CD4-positive, alpha-beta T cell treated with Interleukin-17A for 1 hour (primary cell): ENCODE results near the gene IL17RC.
"Not testable (repeated sequence)": the region's sequence is repeated elsewhere in the genome, so short reads cannot be mapped to it uniquely, and the experiment has no call there.

Experiments
- DNase-seq: peaks from one replicate; pipeline ENCODE4 v3.0.0-alpha.2; 2020

Gene IL17RC

GRCh38 chr3:9896755-9897407 lies 20.0 kb upstream of the IL17RC start:
- not testable (repeated sequence) for DNase-seq

GRCh38 chr3:9897408-9898372 lies 19.2 kb upstream of the IL17RC start:
- DNase-seq = no peak

GRCh38 chr3:9898467-9899241 lies 18.2 kb upstream of the IL17RC start:
- DNase-seq = no peak

DNA sequence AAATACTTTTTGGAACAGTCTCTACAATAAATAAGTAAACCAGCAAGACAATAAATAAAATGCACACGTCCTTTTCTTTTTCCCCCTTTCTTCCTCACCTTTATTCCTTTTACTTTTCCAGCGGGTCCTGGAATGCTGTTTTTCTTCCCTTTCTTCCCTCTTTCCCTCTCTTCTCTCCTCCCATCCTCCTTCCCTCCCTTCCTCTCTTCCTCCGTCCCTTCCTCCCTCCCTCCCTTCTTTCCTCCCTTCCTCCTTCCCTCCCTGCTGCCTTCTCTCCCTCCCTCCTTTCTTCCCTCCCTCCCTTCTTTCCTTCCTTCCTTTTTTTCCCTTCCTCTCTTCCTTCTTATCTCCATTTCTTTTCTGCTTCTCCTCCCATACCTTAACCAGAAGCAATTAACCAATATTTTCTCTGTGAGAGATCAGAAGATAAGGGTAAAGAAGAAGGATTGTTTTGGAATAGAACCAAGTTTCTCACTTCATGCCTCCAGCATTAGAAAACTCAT lies 17.6 kb upstream of the IL17RC start:
- no peak for DNase-seq

GRCh38 chr3:9900965-9901415 lies 15.9 kb upstream of the IL17RC start:
- not testable (repeated sequence) for DNase-seq

- peak; percentile 53 for DNase-seq
Observed at GRCh38 chr3:9901967-9902366, 14.9 kb upstream of the IL17RC start.

DNA sequence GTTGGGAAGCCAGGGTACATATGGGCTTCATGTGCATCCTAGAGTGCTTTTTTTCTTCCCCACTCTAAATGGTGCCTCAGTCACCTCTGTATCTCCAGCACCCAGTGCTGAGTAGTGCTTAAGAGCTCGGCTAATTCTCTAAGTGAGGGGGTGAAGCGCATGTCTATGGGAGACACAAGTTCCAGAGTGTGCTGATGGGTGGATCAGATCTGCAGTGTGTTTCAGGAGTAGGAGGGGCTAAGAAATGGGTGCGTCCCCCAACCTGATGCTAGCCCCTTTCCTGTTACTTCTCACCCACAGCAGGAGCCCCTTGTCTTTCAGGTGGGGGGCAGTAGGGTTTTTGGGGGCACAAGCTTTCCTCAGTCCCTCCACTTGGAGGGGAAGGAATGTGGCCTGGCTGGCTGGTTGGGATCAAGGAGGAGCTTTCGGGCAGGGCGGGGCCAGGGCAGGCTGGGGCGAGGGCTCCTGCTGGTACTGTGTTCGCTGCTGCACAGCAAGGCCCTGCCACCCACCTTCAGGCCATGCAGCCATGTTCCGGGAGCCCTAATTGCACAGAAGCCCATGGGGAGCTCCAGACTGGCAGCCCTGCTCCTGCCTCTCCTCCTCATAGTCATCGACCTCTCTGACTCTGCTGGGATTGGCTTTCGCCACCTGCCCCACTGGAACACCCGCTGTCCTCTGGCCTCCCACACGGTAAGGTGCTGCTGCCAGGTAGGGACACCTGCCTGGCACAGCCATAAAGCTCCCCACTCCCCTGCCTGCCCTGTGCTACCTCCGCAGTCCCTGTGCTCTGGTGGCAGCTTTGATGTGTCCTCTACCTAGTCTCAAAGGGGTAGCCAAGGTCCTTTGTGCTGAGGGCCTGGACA lies 14.3 kb upstream of the IL17RC start, which contains the start of gene IL17RE:
Gene IL17RE, plus strand, starts transcription at position 477 of the 866 bp plus-strand sequence. Its CDS starts 85 bp downstream, at position 562.
- no peak for DNase-seq

DNA sequence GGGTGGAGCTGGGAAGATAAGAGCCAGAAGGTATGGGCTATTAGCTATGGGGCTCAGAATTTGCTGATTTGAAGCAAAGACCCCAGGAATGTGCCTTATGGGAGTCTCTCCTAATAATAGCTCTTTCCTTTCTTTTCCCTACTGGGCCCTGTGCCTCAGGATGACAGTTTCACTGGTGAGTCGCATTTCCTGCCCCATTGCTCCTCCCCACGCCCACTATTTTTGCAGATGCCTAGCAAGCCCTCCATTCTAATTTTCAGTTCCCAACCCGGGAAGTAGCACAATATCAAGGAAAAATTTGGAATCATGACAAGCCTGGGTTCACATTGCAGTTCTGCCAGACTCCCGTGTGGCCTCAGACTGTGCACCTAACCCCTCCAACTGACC lies 13.7 kb upstream of the IL17RC start:
- no peak for DNase-seq

DNA sequence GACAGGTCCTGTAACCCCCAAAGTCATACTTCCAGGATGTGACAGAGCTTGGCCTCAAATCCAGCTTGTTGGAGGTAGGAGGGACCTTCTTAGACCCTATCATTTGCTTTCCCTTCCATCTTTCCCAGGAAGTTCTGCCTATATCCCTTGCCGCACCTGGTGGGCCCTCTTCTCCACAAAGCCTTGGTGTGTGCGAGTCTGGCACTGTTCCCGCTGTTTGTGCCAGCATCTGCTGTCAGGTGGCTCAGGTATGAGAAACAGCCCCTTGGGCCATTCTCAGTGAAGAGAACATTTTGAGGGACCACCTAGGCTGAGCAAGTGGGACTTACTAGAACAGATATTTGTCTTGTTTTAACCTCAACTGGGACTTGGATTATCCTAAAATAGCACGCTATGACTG lies 13.0 kb upstream of the IL17RC start:
- no peak for DNase-seq

DNA sequence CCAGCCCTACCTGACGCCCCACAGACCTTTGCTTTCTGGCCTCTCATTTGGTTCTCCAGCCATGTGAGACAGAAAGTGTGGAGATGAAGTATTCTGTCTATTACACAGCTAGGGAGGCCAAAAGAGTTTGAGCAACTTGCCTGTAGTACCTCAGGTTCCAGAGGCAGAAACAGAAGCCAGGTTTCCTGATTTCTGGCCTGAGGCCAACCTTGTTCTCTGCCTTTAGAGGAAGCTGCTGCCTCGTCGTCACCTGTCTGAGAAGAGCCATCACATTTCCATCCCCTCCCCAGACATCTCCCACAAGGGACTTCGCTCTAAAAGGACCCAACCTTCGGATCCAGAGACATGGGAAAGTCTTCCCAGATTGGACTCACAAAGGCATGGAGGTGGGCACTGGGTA lies 10.4 kb upstream of the IL17RC start:
- no peak for DNase-seq

- no peak for DNase-seq
Observed at GRCh38 chr3:9908286-9908685, 8.6 kb upstream of the IL17RC start.

DNA sequence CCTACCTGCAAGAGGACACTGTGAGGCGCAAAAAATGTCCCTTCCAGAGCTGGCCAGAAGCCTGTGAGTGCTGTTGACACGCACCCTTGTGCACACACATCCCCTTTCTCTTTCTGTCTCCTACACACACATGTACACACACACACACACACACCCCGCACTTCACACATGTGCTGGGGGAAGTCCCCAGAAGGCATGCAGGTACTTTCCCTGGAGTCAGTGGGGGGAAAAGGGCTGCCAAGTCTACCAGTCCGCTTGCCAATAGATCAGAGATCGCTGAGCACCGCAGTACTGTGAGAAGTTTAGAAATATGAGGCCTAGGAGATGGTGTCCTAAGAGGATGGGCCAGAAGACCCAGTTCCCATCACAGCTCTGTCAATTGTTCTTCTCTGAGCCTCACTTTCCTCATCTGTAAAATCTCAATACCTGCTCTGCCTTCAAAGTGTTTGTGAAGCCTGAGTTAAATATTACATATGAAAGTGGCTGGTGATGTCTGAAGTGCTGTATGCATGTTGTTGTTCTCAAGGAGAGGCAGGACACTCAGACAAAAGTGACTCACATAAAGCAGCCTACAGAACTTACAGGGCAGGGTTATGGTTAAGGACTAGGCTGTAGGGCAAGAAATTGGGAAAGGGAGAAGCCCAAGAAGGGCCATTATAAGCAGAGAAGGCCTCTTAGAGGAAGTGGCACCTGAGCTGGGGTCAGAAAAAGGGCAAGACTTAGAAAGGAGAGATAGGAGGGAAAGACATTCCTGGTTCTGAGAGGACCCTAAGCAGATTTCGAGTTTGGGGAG lies 7.5 kb upstream of the IL17RC start:
- DNase-seq = peak; percentile 35

GRCh38 chr3:9911863-9912262 lies 5.0 kb upstream of the IL17RC start:
- DNase-seq = no peak

DNA sequence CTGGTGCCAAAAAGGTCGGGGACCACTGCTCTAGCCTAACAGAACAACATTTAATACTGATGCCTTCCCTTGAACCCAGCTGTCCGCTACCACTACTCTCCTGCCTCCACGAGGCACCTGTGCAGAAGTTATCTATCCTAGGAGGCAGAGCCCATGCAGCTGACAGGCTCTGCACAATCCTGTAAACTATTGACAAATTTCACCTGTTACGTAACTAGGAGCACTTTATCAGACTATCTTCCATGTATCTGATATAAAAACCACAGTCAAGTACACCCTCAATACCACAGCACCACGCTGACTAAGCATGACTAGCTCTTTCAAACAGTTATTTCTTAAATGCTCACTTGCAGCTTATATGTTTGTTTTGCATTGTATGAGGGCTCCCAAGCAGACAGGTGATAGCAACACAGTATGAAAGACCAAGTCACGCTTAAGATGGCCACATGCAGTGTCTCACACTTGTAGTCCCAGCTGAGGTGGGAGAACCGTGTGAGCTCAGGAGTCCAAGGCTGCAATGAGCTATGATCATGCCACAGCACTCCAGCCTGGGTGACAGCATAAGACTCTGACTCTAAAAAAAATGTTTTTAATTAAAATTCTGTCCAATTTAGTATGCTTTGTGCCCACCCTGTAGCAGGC lies 4.5 kb upstream of the IL17RC start:
- DNase-seq = peak; percentile 43

DNA sequence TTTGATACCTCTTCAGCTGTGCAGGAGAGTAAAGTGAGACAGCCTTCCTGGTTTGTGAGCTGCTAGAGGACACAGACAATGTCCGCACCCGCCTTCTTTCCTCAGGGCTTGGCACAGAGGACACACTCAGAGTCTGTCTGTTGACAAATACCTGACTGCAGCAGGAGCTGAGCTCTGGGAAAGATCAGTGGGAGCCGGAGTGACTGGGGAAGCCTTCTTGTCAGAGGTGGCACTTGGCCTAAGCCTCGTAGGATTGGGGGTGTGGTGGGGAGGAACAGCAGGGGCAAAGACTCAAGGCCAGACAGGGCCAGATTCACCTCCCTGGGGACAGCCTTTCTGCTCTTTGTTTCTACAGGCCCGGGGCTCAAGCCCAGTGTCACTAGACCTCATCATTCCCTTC lies 3.3 kb upstream of the IL17RC start:
- no peak for DNase-seq

- DNase-seq = no peak
Observed at GRCh38 chr3:9914011-9914410, 2.9 kb upstream of the IL17RC start.

GRCh38 chr3:9914559-9915253 lies 2.2 kb upstream of the IL17RC start:
- DNase-seq = no peak

- no peak for DNase-seq
Observed at GRCh38 chr3:9915254-9916141, 1.4 kb upstream of the IL17RC start.

GRCh38 chr3:9916346-9916733 lies 558 bp upstream of the IL17RC start:
- DNase-seq = no peak
